GM19455 (cell line): ENCODE data around the gene OPCML.

Source experiments
- ATAC-seq: cut with Tn5 transposase; IDR thresholded peaks from one replicate; pipeline ENCODE4 v1.9.1; 2021; ENCODE audit not compliant: unreplicated experiment

OPCML gene

DNA sequence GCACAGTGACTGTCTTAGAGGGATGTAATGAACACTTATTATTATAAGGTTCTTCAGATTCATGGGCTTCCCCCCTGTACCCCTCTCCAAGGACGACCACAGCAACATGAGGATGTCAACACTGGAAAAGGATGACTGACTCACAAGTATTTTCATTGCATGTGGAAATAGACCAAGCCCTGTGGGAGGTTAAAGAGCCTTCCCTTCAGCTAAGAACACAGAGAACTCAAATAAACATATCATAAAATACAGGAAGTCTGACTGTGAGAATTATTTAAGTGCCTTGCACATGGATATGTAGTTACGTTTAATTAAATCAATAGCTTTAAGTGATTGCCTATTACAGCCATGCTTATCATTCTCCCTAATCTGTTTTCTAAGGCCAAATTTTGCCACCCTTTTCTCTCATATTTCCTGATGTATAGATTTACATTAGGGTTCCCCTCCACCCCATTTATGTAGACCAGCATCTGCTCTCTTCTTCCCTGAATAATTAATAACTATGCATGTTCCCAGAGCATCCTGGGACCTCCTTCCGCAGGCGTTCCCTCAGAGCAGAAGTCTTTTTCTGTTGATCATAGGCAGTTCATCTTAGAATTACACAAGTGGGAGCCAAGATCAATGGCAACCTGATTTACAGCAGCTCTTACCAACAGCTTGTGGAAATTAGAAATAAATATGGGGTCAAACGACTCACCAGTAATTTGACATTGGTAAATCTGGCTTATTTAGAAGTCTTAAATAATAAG lies 226.9 kb downstream of the OPCML start:
- ATAC-seq = no peak

DNA sequence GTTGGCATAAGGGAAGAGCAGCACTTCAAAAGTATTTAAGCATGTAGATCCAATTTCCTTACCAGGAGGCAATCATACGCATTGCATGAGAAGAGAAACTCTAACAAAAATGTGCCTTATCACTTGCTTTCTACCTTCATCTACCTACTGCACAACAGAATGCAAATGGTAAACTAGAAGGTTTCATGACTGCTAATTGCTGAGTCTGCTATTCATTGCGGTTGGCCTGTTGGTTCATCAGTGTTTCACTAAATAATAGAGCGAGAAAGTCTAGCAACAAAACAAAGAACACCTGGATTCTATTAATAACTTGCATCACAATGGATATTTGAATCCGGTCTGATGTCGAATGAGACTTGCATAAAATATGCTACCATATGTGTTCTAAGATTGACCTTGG lies 229.0 kb downstream of the OPCML start:
- ATAC-seq = no peak

DNA sequence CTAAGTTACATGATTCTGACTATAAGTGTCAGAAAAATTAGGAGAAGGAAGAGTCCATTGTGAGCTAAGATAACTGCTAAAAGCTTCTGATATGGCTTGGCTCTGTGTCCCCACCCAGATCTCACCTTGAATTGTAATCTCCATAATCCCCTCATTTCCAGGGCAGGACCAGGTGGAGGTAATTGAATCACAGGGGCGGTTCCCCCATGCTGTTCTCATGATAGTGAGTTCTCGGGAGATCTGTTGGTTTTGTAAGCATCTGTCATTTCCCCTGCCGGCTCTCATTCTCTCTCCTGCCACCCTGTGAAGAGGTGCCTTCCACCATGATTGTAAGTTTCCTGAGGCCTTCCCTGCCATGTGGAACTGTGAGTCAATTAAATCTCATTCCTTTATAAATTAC lies 230.2 kb downstream of the OPCML start:
- ATAC-seq = no peak

DNA sequence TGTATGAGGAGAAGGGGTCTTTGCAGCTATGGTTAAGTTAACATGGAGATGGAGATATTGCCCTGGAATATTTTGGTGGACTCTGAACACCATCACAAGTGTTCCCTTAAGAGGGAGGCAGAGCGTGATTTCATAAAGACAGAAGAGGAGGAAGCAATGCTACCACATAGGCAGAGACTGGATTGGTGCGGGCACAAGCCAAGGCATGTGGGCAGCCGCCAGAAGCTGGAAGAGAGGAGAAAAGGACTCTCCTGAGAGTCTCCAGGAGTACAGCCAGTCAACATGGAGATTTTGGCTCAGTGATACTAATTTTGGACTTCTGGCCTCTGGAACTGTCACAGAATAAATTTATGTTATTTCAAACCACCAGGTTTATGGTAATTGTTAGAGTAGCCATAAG lies 231.6 kb downstream of the OPCML start:
- ATAC-seq = no peak

DNA sequence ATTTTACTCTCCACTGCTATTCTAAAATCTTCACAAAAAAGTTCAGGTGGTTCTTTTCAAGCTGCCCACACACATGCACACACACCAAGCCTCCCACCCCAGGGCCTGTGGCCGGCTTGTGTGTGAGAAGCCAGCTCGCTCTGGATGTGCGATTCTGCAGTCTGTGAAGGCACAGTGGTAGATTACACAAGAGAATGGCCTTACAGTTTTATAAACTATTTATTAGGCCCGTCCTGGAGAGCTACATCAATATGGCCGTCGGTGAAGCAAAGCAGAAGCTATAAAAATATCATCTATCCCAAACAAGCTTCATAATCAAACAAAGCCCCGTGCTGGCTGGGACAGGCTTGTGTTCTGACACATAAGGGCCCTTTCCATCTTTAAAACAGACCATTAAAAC lies 240.5 kb downstream of the OPCML start:
- no peak for ATAC-seq

DNA sequence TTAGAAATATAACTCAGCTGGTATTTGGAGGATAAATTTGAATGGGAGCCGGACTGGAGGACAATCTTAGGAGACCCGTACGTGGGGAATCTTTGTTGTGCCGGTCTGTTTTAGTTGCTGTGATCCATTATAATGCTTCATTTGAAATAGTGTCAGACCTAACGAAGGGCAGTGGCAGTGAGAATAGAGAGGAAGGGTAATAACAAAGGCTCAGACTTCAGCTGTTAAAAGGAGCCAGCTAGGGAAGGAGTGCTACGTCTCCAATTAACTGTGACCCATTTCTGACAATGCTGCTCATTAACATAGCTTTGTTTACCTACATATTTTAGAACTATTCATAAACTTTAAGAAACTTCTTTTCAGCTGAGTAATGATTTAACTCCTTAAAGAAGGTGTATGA lies 246.9 kb downstream of the OPCML start:
- no peak for ATAC-seq

DNA sequence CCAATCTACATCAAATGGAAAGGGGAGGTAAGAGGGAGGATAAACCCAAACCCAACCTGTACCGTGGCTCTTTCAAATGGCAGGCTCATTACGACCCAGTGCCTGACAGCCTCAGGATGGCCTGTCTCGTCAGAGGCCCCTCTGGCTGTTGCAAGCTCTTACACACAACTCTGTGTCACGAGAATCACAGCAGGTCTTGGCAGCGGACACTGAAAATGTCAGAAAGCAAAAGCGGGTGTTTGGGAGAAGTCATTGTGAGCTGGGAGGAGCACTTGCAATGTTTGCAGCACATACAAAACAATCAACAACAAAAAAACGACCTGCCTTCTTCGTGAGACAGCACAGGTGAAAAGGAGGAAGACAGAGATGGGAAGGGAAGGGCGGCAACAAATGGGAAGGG lies 248.1 kb downstream of the OPCML start:
- ATAC-seq = no peak

DNA sequence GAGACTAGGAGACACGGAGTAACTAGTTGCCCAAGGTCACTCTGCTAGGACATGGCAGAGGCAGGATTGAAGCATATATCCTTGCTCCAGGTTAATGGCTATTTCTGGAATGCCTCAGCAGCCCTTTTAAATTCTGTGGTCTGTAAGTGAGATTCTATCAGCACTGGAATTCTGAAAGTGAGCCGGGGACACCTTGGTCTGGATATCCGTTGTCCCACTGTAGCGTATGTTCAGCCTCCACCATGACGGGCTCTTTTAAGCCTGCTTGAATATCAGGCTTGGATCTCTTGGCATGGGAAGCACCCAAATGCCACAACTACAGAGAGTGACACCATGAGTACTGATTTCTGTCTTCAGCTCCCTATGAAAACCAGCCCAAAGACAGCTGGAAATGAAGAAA lies 254.4 kb downstream of the OPCML start:
- no peak for ATAC-seq

DNA sequence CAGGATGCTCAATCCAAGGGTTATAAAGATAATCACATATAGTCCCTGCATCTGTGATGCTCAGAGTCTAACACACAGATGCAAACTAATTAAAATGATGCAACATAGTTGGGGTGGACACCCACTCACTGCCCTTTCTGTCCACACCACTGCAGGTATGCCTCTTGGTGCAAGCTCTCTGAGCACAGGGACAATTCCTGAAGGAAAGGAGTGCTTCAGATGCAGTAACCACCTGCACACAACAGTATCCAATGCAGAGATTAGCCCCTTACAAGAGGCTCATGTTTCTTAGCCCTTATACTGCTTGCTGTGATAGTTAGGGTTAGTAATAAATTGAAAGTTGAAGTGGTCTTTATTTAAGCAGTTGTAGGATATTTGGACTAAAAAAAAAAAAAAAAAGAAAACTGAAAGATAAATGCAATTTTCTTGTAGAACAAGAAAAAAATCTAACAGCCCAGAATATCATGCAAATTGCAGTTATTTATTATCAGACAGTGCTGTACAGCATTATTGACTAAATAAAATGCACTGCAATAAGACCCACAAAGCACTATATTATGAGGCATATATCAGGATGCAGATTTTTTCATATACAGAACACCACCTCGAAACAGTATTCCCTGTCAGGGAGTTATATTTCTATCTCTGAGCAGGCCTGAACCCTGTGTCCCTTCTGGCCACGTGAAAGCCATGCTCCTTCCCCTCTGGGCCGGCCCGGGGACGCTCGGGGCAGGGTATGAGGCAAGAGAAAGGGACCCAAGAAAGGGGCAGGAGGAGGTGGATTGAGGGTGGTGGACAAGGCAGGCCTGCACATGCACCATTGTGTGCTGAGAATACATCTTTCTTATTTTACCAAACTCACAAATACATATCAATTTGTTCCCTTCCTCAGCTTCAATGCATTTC lies 260.2 kb downstream of the OPCML start:
- ATAC-seq = no peak

DNA sequence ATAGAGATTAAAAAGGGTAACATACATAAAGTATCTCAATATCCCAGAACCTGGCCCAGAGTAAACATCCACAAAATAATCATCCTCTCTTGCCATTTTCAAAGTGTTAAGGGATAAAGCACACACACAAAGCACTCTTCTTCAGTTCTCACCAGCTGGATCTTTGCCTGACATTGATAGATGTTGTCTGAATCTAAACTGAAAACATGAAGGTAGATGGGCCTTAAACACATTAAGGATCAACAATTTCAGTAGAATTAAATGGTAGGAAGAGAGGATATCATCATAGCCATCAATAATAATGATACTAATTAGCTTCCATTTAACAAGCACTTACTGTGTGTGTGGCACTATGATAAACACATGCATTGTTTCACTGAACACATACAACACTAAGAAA lies 261.1 kb downstream of the OPCML start:
- ATAC-seq = no peak

DNA sequence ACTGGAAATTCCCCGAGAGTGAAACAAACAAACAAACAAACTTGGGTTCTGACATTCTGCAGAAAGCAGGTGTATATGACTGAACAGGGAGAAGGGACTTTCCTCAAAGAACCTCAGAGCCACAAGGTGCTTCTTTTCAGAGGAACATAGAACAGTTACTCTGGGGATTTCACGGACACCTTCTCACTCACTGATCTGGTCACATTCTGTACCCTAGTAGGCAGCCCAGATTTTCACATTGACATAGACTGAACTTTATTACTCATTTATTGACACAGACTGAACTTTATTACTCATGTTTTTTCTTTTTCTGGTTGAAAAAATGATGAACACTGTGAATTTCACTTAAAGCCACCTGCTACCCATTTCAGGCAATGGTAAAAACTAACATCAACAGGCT lies 263.0 kb downstream of the OPCML start:
- ATAC-seq = peak; percentile 96

DNA sequence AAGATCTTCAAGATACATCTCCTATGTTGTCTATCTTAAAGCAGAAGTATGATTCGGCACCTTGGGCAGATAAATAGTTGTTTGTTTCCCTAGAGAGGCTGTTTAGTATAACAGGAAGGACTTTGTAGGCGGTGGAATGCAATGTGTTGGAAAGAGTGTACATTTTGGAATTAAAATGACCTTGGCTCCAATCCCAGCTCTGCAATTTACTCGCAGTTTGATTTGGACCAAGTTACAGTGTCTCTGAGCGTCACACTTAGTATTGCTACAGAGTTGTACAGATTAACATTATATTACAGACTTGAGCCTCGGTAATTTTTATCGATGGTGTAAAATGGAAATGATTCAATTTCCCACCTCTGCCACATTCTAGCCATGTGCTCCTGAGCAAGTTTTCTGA lies 265.3 kb downstream of the OPCML start:
- no peak for ATAC-seq

DNA sequence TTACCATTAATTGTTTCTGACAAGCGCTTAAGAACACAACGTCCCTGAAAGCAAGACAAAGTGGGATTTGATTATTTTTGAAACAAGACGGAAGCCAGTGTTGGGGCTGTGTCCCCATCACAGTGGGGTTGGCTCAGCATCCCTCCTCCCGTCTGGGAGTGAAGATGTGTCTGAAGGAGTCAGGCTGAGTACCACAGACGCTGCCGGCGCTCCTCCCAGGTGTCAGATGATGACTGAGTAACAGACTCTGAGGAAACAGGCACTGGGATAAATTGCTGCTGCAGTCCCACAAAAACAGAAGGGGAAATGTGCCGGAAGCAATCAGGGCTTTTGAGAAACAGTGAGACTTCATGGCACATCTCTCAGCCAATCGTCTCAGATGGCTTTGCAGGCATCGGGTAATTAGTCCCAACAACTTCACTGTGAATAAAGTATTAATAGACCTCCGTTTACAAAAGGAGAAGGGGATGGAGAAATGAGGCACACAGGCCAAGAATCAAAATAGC lies 266.7 kb downstream of the OPCML start:
- no peak for ATAC-seq

DNA sequence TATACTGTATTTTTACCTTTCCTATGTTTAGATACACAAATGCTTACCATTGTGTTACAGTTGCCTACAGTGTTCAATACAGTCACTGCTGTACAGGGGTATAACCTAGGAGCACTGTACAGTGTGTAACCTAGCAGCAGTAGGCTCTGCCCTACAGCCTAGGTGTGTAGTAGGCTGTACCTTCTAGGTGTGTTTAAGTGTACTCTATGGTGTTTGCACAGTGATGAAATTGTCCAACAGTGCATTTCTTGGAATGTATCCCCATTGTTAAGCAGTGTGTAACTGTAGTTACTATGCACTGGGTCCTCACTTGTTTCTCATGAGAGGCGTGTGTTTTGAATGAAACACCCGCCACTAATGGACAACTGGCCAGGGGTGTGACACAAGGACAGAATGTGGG lies 269.0 kb downstream of the OPCML start:
- no peak for ATAC-seq

DNA sequence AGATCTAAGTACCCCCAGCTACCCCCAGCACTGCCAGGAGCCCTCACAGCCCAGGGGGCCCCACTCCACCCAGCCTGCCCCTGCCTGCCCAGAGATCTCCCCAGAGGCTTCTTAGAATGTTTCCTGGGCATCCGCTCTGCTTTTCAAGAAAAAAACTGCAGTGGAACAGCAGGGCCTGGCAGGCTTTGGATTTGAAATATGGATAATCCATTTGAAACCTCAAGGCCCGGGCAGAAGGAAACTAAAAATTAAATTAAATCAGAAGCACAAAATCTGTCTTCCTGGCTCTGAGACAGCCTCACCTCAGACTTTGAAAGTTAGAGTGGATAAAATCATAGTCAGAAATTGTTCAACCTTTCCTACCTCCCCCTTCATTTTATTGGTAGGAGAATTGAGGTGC lies 273.6 kb downstream of the OPCML start:
- ATAC-seq = no peak

DNA sequence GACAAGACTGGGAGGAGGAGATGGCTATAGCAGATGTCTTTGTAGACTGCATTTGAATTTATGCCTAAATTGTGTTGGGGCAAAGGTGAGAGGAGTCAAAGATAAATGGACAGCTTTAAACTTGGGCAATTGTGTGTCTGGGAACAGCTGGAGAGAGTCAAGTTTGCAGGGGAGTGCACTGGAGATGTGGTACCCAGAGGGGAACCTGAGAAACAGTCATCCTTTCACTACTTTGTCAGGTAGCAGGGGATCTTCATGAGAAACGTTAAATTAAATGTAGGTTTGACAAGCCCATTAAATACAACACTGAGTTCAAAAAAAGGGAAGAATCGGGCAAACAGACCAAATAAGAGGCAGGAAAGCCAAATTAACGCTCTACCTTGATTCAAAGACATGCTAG lies 277.7 kb downstream of the OPCML start:
- ATAC-seq = no peak

DNA sequence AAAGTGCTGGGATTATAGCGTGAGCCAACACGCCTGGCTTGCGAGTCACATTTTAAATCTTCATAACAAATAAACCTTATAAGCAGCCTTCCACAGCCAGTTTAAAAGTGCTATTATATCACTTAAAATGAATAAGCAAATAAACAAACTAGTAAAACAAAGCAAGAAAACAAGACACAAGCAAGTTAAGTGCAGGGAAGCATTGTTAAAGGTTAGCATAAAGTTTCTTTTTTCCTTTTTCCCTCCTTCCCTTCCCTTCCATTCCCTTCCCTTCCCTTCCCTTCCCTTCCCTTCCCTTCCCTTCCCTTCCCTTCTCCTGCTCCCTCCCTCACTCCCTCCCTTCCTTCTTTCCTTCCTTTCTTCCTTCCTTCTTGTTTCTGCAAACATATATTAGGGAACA lies 278.7 kb downstream of the OPCML start:
- ATAC-seq = no peak

DNA sequence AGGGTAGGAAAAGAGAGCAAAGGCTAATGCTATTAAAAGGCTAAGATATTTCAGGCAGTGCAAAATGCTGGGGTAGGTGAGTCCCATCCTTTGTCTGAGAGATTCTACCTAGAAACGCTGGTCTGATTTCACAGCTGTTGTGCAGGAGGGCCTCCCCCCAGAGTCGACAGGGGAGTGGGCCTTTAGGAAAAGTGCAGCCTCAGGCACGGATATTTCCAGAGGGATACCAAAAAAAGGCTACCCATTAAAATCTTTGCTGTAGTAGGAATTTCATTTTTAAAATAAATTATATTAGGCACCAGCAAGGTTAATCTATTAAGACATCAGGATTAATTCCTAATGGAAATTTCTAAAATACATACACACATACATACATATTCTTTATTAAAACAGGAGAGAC lies 280.5 kb downstream of the OPCML start:
- ATAC-seq = no peak

DNA sequence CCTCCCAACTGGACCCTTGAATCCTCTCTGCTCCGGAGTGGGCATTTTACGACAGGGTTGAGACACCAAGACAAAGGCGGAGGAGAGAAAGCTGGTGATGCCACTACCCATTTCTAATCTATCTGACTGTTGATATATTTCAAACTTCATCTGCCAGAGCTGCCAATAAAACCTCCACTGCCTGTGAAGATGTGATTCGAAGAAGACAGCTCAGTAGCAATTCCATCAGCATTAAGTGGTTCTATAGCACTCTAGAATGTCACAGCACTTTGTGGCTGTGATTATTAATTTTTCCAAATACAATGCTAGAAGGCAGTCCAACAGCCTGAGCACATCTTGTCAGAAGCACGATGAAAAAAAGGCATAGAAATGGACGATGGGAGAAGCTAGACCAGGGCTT lies 282.8 kb downstream of the OPCML start:
- ATAC-seq = no peak

DNA sequence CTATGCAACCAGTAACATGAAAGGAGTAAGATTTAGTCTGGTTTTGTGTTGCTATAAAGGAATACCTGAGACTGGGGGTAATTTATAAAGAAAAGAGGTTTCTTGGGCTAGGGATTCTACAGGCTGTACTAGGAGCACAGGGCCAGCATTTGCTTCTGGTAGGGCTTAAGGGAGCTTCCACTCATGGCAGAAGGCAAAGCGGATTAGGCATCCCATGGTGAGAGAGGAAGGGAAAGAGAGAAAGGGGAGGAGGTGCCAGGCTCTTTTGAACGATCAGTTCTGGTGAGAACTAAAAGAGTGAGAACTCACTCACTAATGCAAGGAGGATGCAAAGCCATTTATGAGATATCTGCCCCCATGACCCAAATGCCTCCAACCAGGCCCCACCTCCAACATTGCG lies 283.2 kb downstream of the OPCML start:
- no peak for ATAC-seq

DNA sequence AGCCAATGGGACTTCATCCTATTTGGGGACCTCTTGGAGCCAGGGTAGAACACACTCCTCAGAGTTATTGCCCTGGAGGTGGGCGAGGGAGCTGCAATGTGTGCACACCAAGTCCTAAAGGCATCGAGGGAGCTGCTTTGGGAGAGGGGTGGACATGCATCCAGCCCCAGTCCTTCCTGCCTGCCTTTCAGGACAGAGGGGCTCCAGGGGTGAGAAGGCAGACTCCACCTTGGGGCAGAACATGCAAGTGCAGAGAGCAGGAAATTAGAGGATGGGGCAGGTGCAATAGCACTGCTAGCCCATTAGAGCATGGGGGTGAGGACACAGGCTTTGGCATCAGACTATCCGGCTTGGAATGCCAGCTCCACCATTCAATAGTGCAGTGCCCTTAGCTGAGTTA lies 288.5 kb downstream of the OPCML start:
- ATAC-seq = no peak

DNA sequence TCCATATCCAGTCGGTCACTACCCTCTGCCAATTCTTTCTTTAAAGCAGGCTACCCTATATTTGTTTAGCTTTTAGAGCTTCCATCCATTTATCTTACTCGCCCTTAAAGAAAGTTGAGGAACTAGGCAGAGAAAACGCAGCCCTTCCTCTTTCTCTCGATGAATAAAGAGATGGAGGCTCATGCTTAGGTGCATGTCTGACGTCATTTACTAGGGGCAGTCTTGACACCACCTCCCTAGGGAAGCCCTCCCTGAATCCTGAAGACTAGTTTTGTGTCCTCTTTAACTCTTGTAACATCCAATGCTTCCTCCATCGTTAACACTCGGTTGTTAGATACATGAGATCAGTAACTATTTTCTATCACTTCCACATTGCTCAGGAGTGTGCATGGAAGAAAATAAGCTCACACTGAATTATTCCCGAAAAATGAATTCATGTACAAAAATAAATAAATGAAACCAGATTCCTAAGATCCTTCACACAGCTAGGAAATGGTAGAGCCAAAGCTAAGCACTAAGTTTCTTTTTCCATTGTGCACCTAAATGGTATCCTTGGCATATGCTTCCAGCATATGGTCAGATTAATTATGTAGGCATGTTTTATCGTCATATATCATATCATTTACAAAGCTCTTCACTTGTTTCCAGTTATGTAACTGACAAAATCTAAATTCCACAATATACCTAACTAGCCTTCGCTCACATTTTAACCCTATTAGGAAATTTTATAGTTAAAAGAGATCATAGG lies 291.2 kb downstream of the OPCML start:
- ATAC-seq = no peak
